ENCODE results near the gene STARD13.
"Not testable (repeated sequence)": the region's sequence is repeated elsewhere in the genome, so short reads cannot be mapped to it uniquely, and the experiment has no call there.

The STARD13 gene

DNA sequence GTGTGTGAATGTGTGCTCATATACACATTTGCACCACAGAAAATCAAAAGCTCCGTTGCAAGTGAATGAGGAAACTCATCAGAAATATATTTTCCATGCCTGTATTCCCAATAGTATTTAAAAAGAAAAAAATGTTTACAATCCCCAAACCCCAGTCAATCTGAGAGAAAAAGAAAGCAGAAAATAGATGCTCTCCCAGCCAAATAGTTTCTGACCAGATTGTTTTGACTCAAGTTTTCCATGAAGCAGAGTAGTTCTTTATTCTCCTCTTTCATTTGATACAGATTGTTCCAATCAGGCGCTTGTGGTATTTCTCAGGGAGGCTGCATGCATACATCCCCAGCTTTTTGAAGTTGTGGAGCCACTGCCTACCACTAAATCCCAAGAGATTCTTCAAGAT is 110.6 kb downstream of the STARD13 start:
- no peak for DNase-seq (ENCODE audit: low read depth)

GRCh38 chr13:33174491-33174890 is 111.1 kb downstream of the STARD13 start:
- DNase-seq (ENCODE audit: low read depth), result no peak

DNA sequence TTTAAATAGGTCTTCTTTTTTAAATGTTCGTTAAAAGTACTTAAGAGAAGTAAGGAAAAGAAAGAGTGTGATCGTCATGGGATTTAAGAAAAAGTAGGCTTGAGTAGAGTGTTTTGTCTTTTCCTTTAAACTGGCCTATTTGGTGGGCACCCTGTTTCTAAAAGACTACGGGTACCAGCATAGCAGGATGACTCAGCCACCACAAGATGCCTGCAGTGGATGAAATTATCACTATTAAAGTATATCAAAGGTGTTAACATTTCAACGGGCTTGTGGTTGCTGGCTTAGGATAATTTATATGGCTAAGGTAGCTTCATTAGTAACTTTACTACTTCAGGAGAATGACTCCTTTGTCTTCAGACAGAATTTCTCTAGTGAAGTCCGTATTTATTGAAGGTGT is 112.6 kb downstream of the STARD13 start:
- DNase-seq (ENCODE audit: low read depth), result no peak

GRCh38 chr13:33172400-33172799 is 113.2 kb downstream of the STARD13 start:
- peak; percentile 83 for DNase-seq (ENCODE audit: low read depth)

- peak; percentile 83 for DNase-seq (ENCODE audit: low read depth)
These were observed 116.1 kb downstream of the STARD13 start for GRCh38 chr13:33169273-33169980.

GRCh38 chr13:33168321-33168960 is 117.1 kb downstream of the STARD13 start:
- DNase-seq (ENCODE audit: low read depth), result no peak

DNA sequence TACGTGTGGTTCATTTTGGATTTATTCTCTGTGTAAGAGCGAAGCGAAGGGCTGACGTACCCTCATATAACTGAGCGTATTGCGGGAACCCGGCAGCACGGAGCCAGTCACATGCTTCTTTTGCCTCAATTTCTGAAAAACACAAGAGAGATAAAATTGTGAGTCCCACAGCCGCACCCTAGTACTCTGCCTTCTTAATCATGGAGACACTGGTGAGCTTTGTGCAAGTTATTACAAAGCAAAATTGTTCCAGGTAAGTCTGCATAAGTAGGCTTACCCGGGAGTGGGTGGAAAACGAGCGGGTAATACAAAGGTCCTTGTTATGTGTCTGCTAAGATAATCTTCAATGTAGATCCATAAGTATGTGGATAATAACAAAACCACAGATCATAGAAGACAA is 118.1 kb downstream of the STARD13 start:
- DNase-seq (ENCODE audit: low read depth), result no peak

DNA sequence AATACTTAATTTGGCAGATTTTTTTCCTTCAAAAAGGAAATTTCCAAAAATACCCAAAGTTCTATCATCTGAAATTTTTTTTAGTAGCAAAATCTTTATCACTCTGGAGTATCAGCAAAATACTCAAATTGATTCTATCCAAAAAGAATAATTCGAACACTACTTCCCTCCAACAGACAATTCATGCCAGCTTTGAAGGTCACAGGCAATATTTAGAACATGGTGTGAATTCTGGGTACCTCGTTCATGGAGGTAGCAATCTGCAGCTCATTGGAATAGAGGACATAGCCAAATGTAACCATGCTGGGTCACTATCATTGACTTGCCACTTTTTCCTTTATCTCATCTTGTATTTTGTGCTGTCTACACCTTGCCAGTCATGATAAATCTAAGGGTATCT is 119.8 kb downstream of the STARD13 start:
- no peak for DNase-seq (ENCODE audit: low read depth)

GRCh38 chr13:33164331-33164730 is 121.2 kb downstream of the STARD13 start:
- no peak for DNase-seq (ENCODE audit: low read depth)

DNA sequence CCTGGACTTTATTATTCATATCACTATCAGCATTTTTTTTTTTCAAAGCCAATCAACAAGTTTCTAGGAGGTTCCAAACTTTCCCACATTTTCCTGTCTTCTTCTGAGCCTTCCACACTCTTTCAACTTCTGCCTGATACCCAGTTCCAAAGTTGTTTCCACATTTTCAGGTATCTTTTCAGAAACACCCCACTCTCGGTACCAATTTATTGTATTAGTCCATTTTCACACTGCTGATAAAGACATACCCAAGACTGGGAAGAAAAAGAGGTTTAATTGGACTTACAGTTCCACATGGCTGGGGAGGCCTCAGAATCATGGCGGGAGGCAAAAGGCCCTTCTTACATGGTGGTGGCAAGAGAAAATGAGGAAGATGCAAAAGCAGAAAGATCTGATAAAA is 122.8 kb downstream of the STARD13 start:
- DNase-seq (ENCODE audit: low read depth), result not testable (repeated sequence)

DNA sequence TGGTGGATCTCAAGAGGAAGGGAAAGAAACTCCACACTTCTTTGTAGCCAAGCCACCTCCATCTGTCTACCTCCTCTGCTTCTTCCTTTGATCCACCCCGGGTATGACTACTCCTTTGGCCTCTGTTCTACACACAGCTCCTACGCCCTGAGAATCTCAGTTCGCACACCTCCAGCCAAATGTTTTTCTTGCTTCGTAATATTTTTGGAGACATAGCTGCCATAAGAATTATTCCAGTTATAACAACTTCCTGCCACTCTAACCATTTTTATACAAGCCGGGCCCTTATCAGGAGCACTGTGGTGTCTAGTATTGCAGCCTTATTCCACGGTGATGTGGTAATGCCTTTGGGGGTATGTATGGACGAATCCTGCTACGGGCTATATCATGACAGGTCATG is 126.7 kb downstream of the STARD13 start:
- DNase-seq (ENCODE audit: low read depth), result no peak

DNA sequence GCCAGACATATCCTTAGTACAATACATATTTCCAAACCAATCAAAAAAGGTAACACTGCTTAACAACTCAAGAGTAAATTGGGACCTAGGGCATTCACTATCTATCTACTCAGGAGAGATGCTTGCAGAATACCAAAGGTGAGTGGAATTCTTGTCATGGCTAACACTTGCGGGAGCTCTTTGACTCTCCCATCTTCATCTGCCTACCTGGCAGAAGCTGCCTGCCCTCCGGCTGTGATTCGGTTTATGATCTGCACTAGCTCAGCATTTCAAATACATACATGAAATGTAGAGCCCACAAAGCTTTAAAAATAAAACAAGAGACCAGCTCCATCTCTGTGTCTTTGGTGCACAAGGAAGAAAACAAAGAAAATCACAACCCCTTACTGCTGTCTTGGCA is 127.3 kb downstream of the STARD13 start:
- DNase-seq (ENCODE audit: low read depth), result no peak

- DNase-seq (ENCODE audit: low read depth), result no peak
These were observed 130.6 kb downstream of the STARD13 start for GRCh38 chr13:33154911-33155310.

GRCh38 chr13:33153421-33154404 is 131.8 kb downstream of the STARD13 start:
- DNase-seq (ENCODE audit: low read depth), result no peak

DNA sequence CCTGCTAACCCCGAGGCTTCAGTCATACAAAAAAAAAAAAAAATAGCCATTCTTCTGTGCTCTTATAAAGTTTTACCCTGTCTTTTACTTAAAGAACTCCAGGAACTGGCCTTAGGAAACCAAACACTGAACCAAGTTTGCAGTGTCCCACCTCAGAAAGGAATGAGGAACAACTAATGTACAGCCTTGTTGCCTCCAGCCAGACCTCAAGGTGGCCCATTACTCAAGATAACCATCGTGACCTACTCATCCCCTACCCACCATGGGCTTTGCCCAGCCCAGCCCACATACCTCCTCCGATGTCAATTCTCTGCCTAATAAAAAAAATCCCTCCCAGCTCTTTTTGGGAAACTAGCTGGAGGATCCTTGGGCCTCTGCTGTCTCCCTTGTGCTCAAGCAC is 133.2 kb downstream of the STARD13 start:
- no peak for DNase-seq (ENCODE audit: low read depth)

- DNase-seq (ENCODE audit: low read depth), result no peak
These were observed 134.9 kb downstream of the STARD13 start for GRCh38 chr13:33150662-33151061.

DNA sequence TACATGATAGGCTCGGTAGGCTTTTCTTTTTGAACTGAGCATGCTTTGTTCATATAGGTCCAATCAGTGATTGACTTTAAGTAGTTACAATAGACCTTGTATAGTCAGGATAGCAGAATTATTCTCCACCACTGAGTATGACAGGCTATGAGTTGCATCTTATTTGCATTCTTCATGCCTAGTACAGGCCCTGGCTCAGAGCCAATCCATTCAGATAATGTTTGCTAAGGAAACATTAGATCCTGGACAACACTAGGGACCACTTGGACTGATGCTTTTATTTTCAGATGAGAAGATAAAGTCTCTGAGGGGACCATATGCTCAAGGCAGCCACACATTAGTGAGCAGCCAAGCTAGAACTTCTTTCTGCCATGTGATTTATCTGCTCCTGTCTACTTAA is 135.4 kb downstream of the STARD13 start:
- DNase-seq (ENCODE audit: low read depth), result no peak

DNA sequence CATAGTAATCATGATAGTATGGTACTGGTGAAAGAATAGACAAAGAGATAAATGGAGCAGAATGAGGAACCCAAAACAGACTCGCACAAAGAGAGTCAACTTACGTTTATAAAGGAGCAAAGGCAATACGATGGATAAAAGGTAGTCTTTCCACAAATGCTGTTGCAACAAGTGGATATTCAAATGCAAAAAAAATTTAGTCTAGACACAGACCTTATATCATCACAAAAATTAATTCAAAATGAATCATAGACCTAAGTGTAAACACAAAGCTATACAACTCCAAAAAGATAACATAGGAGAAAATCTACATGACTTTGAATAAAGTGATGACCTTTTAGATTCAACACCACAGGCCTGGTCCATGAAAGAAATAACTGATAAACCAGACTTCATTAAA is 137.7 kb downstream of the STARD13 start:
- DNase-seq (ENCODE audit: low read depth), result no peak

DNA sequence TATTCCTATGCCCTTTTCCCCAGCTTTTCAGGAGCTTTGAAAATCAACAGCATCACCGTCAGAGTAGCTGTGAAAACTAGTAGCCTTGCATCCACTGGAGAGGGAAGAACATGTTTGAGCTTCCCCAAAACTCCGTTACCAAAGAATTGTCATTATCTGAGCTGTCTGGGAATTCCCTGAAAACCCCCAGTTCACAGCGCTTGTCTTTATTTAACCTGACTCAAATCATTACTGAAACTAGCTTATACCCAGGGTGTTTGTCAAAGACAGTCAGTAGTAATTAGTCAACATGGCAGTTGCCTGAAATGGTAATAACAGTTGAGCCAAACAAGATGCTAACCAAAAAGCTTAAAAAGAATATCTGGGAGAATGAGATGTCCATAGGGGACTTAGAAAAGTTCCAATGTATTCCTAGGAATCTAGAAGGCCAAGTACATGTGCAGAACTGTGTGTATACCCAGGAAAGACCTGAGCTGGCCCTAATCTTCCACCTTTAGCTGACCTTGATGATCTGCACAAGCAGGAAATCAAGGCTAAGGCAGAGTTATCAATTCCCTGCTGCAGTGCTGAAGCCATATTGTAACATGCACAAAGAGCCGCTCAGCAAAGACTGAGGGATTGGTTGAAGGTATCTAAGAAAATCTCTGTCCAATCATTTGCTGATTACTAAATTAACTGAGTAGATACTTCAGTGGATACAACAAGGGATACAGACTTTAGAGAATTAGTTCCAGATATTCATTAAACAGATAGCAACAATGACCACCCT is 138.5 kb downstream of the STARD13 start:
- DNase-seq (ENCODE audit: low read depth), result no peak

DNA sequence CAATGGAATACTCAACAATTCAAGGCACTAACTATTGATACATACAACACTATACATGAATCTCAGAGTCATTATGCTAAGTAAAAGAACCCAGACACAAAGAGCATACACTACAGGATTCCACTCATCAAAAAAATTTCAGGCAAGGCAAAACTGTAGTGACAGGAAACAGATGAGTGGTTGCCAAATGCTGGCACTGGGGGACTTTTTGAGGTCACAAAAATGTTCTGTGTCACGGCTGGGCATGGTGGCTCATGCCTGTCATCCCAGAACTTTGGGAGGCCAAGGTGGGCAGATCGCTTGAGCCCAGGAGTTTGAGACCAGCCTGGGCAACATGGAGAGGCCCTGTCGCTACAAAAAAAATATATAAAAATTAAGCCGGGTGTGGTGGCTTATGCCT is 139.9 kb downstream of the STARD13 start:
- no peak for DNase-seq (ENCODE audit: low read depth)

GRCh38 chr13:33144358-33144784 is 141.2 kb downstream of the STARD13 start:
- DNase-seq (ENCODE audit: low read depth), result no peak
